RPMI7951 (cell line): Measurements from ENCODE around the gene ZBP1. TPM values are rescaled to one million over a fixed set of nuclear protein-coding genes. Genes with fewer than 3 reads are reported as not detected.
A peak's percentile ranks its signal among the peaks of the same experiment; 100 is the strongest.

Experiments used
- DNase-seq: peaks from one replicate; pipeline ENCODE4 v3.0.0-alpha.2; 2012; ENCODE audit warnings: low read depth
- total RNA-seq: library from RNA; depleted of rRNA; stranded (reverse); fragments of >200 nt; shearing (Covaris generic); gene quantifications from 2 replicates; pipeline ENCODE4 v1.2.3, GENCODE V29; 2014

Gene ZBP1
- total RNA-seq, 1 experiment from 2014 or later, result not detected

DNA sequence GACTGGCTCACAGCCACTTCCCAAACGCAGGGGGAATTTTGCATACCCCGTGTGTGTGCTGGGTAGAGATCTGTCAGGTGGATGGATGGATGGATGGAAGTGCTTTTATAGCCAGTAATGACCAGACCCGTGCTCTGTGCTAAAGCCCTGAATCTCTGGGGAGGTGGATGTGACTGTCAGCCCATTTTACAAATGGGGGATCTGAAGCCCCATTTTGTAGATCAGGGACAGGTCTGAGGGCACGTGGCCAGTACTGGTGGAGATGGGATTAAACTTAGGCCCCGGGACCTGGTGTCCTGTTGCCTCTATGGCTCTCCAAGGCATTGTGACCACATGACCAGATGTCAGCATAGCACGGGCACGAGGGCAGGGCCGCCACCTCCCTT lies 38.2 kb upstream of the ZBP1 start:
- DNase-seq, result no peak

DNA sequence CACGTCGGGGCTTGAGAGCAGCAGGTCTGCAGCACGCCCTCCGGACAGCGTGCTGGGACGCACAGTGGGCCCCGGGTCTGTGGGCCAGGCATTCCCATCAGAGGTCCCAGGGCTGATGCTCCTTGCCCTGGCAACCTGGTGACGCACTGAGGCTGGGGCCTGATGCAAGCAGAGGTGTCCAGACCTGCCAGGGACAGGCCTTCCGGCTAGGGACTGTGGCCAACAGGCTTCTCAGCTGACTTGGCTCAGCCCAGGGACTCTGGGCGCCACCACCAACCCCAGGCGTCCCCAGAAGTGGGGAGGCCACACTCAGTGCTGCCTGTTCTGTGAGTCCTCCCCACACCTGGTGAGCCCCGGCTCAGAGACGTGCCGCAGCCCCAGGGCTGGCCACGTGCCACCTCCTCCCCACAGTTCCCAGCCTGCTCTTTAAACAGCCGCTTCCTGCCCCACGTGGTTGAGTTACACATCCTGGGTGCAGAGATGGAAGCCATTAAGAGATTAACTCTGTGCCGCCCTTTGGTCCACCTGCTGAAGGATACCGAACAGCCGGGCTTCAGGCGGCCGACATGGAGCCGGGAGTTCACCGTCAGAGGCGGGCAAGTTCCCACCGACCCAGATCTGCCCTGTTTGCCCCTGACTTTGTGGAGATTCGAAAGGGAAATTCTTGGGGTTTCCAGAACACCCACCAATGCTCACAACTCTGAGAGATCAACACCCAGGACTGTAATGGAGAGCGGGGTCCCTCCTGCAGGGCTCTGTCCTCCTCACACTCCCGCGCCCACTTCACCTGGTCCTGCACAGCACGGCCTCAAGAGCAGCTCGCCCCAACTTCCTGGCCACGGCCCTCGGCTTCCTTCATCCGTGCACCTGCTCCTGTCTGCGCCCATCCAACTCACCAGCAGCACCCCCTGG lies 37.6 kb upstream of the ZBP1 start:
- DNase-seq, result no peak

DNA sequence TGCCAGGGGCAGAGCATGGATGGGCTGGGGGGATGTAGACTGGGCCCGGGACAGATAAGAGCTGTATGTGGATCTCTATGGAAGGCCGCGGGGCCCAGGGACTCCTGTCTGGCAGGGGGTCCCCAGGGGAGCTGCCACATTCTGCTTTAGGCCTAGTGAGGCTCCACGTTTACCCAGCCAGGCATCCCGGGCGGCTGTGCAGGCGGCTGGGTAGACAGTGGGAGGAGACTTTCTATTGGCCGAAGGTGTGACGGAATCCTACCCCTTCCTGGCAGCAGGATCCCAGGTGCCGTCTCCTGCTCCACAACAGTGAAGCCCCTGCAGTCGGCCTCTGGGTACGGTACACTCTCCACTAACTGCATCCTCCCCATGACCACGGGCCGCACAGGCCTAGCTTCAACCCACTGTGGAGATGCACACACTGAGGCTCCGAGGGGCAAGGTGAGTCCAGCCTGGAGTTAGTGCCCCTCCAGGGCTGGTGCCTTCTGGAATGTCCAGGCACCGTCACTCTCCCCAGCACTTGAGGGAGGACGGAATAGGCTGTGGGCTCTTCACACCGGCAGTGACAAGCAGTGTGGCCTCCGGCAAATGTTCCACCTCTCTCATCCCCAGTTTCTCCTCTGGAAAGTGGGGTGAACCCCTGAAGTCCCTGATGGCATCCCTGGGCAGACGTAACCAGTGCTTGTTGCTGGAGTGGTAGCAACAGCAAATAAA lies 36.8 kb upstream of the ZBP1 start:
- DNase-seq, result no peak

DNA sequence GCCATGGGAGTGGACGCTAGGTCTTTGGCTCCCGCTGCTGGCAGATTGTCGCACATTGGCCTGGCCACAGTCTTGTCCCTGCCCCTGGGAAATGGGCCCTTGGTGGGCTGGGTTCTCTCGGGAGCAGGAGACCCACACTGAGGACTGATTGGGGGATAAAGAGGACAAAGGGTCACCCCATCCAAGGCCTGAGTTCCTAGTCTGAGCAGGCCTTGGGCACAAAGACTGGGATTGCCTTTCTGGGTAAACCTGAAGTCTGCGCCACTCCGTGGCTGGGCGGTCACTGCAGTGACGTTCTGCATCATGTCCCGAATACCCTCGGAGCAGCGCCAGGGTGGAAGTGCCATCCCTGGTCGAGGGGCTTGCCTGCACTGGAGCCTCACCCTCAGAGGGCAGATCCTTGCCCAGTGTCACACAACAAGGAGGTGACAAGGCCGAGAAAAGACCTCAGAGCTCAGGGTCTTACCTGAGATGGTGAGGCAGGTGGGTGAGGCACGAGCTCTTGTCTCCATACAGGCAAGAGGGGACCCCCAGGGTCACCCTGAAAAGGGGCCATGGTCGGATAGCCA lies 36.1 kb upstream of the ZBP1 start:
- DNase-seq, result no peak

DNA sequence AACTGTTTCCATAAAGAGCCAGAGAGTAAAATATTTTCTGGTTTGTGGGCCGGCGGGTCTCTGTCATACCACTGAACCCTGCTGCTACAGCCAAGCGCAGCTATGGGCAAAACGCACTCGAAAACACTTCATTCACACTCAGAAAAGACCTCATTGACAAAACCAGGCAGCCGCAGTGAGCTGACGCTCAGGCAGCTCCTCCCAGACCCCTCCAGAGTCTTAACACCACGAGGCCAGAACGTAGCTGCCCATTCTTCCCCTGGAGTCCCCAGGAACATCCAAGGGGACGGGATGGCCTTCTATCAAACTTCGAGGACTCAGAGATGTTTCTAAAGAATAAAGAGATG lies 35.6 kb upstream of the ZBP1 start:
- DNase-seq, result no peak

DNA sequence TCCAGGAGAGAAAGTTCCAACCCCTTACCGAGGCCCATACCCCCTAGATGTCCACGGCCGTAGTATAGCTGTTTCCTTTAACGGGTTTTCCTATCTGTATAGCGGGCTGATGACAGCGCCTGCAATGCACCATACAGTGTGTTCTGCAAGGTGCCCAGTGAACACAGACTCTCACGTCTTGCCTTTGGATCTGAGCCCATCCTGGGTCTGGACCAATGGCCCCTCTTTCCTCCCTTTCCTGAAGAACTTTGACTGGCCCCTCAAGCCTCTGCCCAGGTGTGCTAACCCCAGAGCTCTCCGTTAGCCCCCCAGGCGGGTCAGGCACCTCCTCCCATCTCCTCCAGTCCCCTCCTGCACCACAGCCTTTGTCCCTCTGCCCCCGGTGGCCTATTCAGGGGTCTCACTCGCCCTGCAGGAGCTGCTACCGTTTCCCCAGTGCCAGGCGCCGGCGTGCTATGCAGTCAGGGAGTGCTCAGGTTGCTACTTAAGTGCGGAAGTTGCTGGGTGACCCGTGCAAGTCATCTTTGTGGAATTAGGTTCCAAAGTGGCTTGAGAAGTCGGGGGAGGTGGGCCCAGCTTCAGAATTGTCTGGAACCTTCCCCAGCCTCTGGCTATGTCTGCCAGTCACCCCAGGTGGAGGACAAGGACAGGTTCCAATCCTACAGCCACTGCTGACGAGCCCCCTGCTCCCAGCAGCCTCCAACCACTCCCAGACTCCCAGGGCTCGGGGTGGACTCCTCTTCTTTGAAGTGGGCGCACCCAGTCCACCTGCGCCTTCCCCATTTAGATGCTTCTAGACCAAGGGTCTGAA lies 35.0 kb upstream of the ZBP1 start:
- DNase-seq, result no peak

DNA sequence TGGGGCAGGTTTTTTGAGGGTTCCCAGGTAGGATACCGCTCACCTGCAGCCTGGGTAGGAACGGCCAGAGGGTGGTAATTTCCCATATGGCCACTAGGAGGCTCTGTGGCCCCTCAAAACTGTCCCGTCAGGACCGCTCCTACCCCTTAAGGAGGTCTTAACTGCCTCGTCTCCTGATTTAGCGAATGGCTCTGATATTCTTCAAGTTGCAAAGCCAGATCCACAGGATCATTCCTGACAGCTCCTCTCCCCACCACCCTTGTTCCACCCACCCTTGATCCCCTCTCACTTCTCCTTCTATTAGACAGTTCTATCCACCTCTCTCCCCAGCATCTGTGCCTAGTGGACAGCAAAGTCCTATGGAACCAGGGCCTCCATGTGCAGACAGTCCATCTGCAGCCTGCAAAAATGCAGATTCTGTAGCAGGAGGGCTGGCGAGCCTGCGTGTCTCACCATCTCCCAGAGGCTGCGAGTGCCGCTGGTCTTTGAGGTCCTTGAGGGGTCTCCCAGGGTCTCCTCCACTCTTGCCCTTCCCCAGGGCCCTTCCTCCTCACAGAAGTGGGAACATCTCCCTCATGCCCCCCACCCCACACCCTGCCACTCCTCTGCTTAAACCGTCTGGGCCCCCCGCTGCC lies 34.3 kb upstream of the ZBP1 start:
- peak; percentile 67 for DNase-seq

DNA sequence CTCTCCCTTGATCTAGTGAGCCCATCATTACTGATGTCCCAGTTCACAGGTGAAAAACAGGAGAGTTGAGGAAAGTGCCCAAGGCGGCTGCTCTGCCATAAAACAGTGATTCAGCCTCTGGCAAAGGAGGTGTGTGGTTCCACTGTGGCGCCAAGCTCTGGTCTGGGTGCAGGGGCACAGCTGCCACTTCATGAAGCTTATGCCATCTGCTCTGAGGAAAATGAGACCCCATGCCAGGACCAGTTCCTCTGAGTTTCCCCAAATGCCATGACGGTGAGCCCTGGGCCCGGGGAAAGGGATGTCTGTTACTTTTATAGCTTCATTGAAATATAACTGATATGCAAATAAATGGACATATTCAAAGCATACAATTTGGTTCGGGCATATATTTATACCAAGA lies 33.7 kb upstream of the ZBP1 start:
- DNase-seq, result no peak

DNA sequence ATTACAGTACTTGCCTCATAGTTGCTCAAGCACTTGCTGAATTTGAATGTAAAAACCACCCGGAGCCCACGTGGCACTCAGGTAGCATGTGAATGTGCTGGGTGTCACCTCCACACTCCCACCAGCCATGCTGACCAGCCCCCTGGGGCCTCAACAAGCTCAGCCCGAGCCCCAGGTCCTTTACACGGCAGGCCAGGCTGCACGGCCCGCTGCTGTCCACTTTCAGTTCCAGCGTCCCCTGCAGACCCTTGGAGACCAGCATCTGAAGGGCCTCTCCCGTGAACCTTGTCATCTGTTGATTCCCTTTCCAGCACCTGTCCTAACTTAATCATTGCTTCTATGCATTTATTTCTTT lies 33.3 kb upstream of the ZBP1 start:
- no peak for DNase-seq

DNA sequence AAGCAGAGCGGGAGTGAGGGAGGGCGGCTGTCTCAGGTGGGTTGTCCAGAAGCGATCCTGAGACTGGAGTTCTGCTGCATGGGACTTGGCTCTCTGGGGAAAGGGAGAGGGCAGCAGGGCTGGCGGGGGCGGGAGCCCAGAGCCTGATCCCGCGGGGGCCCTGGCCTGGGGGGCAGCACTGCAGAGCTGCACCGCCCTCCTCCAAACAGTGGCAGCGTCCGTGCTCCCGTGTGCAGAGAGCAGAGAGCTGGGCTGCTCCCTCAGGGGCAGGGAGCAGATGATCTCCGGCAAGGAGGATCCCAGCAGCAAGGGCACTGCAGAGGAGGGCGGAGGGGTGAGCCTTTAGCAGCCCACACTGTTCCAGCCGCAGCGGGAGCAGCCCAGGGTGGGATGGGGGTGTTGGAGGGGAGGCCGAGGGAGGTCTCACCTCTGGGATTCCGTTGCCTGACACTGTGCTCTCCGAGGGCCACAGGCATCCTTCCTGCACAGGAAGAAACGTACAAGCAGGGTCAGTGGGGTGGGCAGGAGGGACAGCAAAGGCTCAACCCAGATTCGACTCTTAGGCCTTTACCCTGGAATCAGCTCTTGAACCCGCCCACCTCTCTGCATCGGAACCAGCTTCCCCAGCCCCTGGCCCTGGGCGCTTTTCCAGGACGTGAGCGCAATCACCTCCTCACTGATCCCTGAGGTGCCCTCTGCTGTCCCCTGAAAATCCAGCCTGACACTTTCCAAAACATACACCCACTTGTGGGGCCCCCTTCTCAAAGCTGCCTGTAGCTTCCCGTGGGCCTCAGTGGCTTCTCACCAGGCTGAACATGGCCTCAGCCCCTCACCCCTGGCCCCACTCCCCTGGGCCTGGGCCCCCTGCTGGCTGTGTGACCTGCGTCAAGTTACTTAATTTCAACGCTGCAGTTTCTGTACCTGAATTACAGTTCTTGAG lies 32.6 kb upstream of the ZBP1 start:
- DNase-seq, result no peak

DNA sequence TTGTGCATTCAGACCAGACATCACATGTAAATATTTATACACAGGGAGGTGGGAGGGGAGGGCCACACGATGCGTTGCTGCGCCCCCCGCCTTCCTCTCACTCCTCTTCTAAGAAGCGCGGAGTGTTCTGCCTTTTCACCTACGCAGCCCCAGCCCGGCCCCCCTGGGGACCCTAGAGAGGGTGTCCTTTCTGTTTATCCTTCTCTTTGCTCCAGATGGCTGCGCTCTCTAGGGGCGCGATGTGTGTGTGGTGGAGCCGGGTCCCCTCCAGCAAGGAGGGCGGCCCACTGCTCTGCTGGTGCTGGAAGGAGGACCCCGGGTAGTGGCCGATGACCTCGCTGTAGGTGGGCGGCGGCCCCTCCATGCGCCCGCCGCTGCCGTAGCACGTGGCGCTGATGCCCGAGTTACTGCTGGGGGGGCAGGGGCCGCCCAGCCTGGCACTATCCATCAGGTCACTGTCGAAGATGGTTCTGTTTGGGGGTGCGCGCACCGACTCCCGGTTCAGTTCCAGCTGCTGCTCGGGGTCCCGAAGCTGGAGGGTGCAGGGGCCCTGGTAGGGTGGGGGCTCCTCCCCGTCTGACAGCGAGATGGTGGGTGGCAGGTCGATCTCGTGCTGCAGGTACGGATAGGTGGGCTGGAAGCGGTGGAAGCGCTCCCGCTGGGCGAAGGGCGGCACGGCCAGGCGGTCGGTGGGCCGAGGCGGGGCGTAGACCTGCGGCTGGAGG lies 31.8 kb upstream of the ZBP1 start:
- DNase-seq, result no peak

DNA sequence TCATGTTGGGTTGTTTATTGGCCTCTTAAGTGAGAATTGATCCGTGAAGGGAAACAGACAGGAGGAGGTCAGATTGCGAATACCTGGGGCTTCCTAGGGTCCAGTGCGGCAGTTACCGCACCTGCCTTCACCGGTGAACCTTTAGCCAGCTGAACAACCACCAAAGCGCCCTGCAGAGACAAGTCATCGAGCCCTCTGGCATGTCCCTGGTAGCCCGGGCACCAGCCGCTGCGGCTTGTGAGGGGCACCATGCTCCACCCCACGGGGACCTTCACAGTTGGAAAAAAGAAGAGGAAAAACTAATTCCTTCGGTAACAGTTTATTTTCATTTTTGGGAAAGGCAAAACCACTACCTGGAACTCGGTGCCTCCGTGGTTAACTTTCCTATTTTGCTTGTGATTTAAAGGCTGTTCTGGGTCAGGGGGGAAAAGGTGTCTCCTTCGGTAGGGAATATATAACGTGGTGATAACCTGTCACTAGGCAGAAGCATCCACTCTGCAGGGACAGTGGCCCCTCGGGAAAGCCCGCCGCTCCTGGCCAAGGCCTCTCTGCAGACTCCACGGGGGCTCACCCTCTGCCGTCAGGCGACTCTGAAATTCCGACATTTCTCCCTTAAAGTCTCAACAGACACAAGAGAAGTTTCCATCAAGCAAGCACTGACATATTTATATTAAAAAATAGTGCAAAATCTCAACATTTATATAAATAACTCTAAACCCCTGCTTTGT lies 30.7 kb upstream of the ZBP1 start:
- no peak for DNase-seq

DNA sequence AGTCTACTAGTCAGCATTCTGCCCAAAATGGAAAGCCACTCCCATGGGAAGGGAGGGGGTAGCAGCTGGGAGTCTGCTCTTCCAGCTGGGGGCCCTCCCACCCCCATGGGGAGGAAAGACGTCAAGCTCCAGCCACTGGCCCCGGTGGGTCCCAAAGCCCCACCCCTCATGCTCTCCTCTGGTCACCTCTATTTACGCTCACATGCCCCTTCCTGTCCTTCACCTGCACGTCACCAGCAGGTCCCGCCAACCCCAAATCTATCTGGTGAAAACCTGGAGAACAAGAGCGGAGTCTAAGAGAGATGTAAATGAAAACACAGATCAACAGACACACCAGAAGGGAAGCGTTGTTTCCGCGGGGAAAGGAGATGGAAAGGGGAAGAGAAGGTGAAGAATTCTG lies 30.0 kb upstream of the ZBP1 start:
- DNase-seq, result no peak

DNA sequence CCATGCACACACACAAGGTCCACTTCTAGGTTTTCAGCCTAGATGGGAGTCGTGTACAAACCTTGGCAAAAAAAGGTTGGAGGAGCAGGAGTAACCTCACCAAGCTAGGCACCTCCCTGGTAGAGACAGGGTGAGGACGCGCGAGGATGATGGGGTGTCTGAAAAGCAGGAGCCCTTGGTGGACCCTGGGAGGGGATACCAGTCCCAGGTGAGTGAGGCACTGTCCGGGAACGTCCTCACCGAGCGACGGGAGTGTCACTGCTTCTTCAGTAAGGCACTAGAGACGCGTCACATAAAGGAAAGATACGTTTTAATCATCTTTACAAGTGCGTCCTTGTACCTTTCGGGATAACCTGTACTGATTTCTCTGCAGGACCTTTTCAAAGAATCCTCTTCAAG lies 29.4 kb upstream of the ZBP1 start:
- DNase-seq, result no peak

DNA sequence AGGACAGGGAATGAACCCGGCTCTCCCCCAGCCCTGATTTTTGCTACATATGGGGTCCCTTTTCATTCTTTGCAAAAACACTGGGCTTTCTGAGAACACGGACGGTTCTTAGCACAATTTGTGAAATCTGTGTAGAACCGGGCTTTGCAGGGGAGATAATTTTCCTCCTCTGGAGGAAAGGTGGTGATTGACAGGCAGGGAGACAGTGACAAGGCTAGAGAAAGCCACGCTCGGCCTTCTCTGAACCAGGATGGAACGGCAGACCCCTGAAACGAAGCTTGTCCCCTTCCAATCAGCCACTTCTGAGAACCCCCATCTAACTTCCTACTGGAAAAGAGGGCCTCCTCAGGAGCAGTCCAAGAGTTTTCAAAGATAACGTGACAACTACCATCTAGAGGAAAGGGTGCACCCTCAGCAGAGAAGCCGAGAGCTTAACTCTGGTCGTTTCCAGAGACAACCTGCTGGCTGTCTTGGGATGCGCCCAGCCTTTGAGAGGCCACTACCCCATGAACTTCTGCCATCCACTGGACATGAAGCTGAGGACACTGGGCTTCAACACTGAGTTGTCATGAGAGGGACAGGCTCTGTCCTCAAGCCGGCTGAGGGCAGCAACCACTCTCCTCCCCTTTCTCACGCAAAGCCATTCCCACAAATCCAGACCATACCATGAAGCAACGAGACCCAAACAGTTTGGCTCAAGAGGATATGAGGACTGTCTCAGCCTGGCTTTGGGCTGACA lies 28.8 kb upstream of the ZBP1 start:
- DNase-seq, result no peak

DNA sequence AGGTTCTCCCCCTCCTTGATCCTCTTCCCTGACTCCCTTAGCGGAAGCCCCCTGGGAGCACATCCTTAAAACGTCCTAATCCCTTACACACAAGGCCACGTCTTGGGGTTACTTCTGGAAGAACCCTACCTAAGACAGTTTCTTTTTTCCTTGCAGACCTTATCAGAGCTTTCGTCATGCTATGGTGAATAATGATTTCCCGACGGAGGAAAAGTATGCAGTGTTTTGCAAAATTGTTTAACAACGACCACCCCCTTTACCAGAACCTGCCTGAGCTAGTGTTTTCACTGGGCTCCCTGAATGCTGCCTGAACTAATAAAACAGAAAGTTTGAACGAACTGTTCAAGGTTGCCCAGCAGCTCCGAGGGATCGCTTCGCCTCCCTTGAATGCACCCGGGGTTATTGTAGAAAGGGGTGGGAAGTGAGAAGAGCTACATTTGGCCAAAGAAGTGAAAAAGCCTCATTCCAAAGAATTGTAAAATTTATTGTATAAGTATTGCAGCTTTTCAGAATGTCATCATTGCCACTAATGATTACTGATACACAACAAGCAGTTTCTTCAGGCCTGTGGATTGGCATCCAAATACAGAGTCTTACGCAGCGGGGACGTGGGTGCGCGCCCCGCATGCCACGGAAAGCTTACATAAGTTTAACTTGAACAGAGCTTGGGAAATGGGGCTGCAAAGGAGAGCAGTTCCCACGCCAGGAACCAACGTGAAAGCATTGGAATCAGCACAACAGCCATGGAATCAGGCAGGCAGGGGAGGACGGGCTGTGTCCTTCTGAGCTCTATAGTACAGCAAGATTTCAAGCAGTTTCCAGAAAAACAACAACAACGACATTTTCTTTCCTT lies 27.9 kb upstream of the ZBP1 start:
- DNase-seq, result no peak
